LoVo (cell line): ENCODE data around the gene ZFP1.

ENCODE experiments used
- DNase-seq: peaks from one replicate; pipeline ENCODE4 v3.0.0-alpha.2; 2016; ENCODE audit warnings: low spot score

The ZFP1 gene

GRCh38 chr16:75113541-75114121 lies 34.7 kb upstream of the ZFP1 start:
- no peak for DNase-seq

- DNase-seq, result no peak
Measured at GRCh38 chr16:75114179-75114945, 34.0 kb upstream of the ZFP1 start.

DNA sequence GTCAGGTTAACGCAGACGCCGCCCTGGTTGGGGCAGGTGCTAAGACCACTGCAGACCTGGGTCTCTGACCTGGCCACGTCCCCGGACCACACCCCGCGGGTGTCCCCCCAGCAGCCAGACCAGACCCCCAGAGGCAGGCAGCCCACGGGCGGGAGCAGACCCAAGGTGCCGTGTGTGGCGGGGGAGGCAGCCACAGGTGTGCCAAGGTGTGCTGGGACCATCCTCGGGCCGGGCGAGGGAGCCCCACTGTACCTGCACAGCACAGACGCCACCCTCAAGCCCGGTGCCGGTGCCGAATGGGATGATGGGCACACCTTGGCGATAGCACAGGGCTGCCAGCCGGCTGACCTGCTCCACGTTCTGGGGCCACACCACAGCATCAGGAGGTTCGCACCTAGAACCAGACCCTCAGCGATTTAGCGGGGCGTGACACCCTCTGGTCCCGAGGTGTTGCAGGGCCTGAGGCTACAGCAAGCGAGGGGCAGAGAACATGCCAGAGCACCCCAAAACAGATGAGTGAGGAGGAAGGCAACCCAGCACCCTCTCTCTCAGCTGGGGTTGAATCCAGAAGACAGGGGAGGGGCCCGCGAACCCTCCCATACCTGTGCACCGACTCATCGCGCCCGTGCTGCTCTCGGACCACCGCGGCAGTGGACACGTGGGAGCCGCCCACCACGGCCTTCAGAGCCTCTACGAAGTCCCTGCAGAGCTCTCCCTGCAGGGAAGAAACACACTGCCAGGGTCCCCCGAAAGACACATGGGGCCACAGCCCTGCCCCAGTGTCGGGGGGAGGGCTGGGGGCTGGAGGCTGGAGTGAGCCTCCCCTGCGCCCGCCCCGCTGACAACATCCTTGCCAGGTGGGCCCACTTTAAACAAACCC lies 33.1 kb upstream of the ZFP1 start:
- no peak for DNase-seq

GRCh38 chr16:75116081-75116910 lies 32.0 kb upstream of the ZFP1 start, which contains the start of gene LDHD:
Gene LDHD (minus strand): TSS chr16:75116780. CDS start chr16:75116720, 60 bp downstream.
- peak; percentile 83 for DNase-seq

DNA sequence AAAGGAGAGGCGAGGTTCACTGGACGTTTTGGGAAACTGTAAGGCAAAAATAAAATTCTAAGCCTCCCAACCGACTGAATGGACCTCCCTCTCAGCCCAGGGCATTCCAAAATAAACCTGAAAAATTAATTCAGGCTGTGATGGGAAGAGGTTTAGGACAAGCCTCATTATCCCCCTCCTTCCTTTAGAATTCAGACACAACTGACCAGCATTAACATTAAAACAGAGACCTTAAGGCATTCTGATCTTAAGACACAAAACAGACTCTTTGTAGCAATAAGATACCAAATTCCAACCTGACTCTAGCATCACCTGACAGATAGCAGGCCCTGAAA lies 31.4 kb upstream of the ZFP1 start:
- no peak for DNase-seq

DNA sequence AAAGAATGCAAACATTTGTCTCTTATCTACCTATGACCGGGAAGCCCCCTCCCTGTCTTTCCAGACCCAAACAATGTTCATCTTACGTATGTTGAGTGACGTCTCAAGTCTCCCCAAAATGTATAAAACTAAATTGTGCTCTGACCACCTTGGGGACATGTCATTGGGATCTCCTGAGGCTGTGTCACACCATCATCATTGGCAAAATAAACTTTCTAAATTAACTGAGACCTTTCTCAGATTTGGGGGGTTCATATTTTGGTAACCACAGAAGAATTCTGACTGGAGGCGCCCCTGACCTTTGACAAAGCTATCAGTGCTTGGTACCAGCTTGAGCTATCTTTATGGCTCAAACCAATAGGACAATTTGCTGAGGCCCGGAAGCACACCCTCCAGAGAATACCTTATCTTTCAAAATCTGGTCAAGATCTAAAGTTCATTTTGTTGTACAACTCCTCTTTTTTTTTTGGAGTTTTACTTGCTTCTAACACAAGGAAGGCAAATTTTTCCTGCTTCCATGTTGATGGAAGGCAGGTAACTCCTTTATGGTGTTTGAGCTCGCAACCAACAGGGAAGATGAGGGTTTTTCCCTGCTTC lies 29.3 kb upstream of the ZFP1 start:
- DNase-seq, result no peak

DNA sequence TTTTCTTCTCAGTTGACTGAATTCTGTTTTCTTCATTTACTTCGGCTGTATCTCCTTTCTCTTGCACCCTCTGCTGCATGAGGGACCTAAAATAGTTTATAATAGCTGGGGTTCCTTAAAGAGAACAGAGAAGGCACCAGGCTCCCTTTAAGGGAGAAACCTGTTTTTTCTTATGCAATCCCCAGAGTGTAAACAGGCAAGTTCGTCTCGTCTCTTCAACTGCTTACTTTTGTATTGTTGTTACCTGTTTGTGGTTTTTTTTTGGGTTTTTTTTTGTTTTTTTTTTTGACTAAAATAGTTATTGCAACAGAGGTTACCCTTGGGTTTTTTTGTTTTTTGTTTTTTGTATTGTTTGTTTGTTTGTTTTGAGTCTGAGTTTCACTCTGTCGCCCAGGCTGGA lies 28.1 kb upstream of the ZFP1 start:
- no peak for DNase-seq

DNA sequence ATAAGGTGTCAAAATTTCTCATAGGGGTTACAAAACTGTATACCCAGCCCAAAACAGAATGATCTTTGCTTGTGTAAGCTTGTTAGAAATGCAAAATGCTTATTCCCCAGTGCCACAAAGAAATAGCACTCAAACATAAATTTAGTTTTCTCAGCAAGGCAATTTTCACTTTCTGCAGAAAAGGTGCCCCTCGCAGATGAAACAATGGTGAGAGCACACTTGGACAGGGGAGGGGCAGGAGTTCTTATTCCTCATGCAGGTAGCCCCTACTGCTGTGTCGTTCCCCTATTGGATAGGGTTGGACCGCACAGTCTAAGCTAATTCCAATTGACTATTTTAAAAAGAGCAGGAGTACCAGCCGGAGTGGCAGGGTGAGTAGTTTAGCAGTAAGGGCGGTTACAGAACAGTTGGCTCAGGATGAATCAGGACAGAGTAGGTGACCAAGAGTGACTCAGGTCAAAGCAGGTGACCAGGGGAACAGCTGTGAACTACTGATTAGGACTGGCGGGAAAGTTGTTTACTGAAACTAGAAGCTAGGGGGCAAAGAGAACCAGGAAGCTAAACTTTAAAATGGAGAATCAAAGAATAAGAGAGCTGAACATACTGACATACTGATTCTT lies 26.3 kb upstream of the ZFP1 start:
- no peak for DNase-seq

- DNase-seq, result no peak
Measured at GRCh38 chr16:75122609-75123008, 25.7 kb upstream of the ZFP1 start.

GRCh38 chr16:75127713-75128415 lies 20.5 kb upstream of the ZFP1 start:
- DNase-seq, result no peak

DNA sequence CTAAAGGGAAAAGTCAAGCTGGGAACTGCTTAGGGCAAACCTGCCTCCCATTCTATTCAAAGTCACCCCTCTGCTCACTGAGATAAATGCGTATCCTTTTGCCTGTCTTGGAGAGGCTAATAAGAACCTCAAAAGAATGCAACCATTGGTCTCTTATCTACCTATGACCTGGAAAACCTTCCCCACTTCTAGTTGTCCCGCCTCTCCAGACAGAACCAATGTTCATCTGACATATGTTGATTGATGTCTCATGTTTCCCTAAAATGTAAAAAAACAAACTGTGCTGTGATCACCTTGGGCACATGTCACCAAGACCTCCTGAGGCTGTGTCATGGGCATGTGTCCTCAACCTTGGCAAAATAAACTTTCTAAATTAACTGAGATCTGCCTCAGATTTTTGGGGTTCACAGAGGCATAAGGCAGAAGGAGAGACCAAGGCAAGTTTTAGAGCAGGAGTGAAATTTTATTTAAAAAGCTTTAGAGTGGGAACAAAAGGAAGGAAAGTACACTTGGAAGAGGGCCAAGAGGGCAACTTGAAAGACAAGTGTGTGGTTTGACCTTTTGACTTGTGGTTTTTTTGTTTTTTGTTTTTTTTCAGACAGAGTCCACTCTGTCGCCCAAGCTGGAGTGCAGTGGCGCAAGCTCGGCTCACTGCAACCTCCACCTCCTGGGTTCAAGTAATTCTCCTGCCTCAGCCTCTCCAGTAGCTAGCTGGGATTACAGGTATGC lies 18.7 kb upstream of the ZFP1 start:
- peak; percentile 30 for DNase-seq

GRCh38 chr16:75130150-75130771 lies 18.1 kb upstream of the ZFP1 start:
- DNase-seq, result no peak

DNA sequence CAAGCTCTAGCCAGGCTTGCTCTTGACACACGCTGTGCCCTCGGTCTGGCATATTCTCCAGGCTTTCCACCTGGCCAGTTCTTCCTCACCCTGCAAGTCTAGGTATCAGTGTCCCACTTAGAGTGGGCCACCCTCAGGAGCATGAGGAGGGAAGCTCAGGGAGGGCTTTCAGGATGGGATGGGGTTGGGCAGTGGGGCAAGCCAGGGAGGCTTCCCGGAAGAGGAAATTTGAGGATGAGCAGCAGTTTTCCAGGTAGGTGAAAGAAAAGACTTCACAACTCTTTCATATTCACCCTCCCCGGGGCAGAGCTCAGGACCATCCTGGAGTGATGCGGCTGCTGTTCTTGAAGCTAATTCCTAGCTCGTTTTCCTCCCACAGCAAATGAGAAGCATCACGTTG lies 17.2 kb upstream of the ZFP1 start:
- DNase-seq, result no peak

DNA sequence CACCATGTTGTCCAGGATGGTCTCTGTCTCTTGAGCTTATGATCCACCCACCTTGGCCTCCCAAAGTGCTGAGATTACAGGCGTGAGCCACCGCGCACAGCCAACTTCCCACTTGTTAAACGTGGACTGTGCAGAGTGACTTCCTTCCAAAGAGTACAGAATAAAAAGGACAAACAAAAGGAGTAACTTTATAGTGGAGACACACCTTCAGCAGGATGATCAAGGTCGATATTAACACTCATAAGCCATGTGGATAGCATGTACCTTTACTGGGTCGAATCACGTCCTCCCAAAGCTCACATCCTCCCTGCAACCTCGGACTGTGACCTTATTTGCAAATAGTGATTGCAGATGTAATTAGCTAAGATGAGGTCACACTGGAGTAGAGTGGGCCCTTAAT lies 10.1 kb upstream of the ZFP1 start:
- DNase-seq, result no peak

GRCh38 chr16:75138636-75139035 lies 9.7 kb upstream of the ZFP1 start:
- DNase-seq, result no peak

GRCh38 chr16:75139498-75139897 lies 8.8 kb upstream of the ZFP1 start:
- DNase-seq, result no peak

DNA sequence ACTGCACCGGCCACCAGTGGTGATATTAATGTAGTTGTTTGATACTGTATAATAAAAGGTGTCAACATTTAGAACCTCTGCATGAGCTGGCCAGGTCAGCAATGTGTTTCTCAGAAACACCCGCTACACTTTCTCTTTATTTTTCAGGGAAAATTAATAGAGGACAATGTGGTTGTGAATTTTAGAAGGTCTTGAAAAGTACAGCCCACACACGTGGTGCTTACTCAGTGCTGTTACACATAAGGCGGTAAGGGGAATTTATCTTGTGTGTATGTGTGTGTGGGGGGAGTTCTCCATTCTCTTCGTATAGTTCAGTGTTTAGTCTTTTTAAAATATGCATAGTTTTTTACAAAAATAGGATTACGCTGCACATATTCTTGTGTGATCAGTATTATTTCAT lies 4.4 kb upstream of the ZFP1 start:
- DNase-seq, result no peak

- DNase-seq, result no peak
Measured at GRCh38 chr16:75147968-75148310, 385 bp upstream of the ZFP1 start.

GRCh38 chr16:75151798-75152197 lies 3.5 kb downstream of the ZFP1 start:
- no peak for DNase-seq

DNA sequence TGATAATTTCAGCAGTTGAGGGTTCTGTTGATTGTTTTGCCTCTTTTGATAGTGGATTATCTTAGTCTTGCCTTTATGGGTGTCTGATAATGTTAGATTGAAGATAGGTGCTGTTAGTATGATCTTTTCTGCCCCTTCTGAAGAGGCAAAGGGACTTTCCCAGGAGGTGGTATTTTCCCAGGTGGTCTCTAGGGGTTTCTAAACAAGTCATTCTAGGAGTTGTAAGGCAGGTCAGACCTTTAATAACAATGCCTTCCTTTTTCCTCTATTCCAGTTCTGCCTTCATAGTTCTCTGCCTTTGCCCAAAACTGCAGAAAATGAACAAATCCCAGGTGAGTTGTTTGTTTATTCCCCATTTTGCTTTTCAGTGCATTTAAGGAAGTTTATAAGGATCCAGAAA lies 4.3 kb downstream of the ZFP1 start:
- no peak for DNase-seq
